ENCODE measurements around the gene EVX1. TPM values are rescaled to one million over a fixed set of nuclear protein-coding genes. Genes with fewer than 3 reads are reported as not detected.
A peak's percentile ranks its signal among the peaks of the same experiment; 100 is the strongest.

The EVX1 gene
- total RNA-seq, 1 experiment from 2014 or later, result not detected

DNA sequence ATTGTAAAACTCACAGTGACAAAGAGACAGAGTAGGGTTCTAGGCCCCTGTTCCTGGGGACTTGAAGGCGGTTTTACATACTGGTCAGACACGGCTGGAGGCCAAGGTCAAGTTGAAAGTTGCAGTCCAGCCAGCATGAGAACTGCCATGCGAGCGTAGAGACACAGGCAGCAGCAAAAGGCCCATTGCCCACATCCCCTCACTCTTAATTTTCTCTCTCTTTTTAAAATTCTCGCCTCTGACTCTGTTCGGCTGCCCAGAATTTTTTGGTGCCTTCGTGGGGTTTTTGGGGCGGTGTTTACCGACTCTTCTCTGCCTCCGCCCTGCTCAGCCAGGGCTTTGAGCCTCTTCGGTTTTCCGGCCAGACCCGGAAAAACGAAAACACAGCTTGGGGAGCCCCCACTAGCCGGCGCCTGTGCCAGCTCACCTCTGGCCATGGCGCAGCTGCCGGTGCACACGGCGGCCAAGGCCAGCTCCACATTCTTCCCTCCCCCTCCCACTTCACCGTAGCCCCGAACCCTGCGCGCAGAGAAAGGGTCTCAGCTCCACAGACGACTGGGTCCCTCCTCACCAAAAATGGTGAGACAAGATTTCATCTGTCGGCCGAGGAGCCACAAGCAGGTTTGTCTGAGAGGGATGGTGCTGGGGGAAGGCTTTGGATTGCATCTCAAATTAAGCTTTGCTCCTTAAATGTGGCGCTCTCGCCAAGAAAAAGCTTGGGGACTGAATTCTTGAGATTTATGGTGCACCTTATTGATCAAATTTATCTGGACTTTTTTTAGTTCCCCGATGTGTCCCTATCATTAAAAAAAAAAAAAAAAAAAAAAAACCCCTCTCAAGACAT lies 40.4 kb upstream of the EVX1 start:
- Histone ChIP-seq H4K8ac (replicated peaks; ENCODE audit: insufficient read length, low read depth, low read length) (no peak overlapping the region), H3K9ac (ENCODE audit: extremely low read depth, insufficient read length, low read length) (no peak overlapping the region), H3K4ac (ENCODE audit: low read depth, low read length) (no peak overlapping the region), H3K27me3 (ENCODE audit: insufficient read depth, low read length) (peaks cover 93% of the 10 kb centered on the region), H2BK15ac (ENCODE audit: low read depth, low read length) (no peak overlapping the region), H2AFZ (ENCODE audit: low read length) (no peak overlapping the region), H3K14ac (ENCODE audit: insufficient read depth, low read length) (no peak overlapping the region), H2BK20ac (ENCODE audit: low read depth, low read length, poor library complexity, severe bottlenecking) (no peak overlapping the region), H3K79me1 (ENCODE audit: insufficient read depth, low read depth, low read length, poor library complexity, severe bottlenecking) (no peaks in the 10 kb centered on the region), H3K56ac (ENCODE audit: insufficient read length, low read depth, low read length) (no peak overlapping the region), H2BK5ac (ENCODE audit: insufficient read length, low read length) (no peak overlapping the region), H3T11ph (ENCODE audit: low read length) (no peak overlapping the region), H3K27ac (ENCODE audit: insufficient read length, low read depth, low read length) (no peak overlapping the region), H3K9me3 (ENCODE audit: control insufficient read depth, low read depth, low read length) (no peaks in the 10 kb centered on the region), H4K20me1 (ENCODE audit: control insufficient read depth, insufficient read depth, insufficient read length) (no peaks in the 10 kb centered on the region), H2BK120ac (ENCODE audit: low read depth, low read length, poor library complexity, severe bottlenecking) (no peak overlapping the region), H4K5ac (ENCODE audit: insufficient read length, low read depth, low read length) (no peak overlapping the region), H2AK5ac (ENCODE audit: insufficient read length, low read length) (no peak overlapping the region), H3K23ac (ENCODE audit: insufficient read length, low read depth, low read length) (no peak overlapping the region), H3K18ac (ENCODE audit: insufficient read length, low read depth, low read length) (no peak overlapping the region), H3K79me2 (ENCODE audit: insufficient read depth, low read length) (no peaks in the 10 kb centered on the region), H2BK12ac (ENCODE audit: insufficient read length, low read depth, low read length) (no peak overlapping the region), H3K23me2 (ENCODE audit: insufficient read length, low read depth, low read length, poor library complexity, severe bottlenecking) (no peaks in the 10 kb centered on the region), H3K4me2 (ENCODE audit: insufficient read depth, insufficient read length, low read length) (no peak overlapping the region), H4K91ac (ENCODE audit: insufficient read length, low read depth, low read length) (no peak overlapping the region), H3K4me1 (ENCODE audit: insufficient read depth, low read length) (no peaks in the 10 kb centered on the region)
- Mint-ChIP-seq H3K4me1 (peaks cover 8 to 23% of the 10 kb centered on the region in 2 experiments; a peak in 3 of 4 replicates), H3K27ac (no peak overlapping the region), H3K9me3 (peaks cover 7 to 11% of the 10 kb centered on the region in 2 experiments; a peak in 4 of 5 replicates), H3K27me3 (ENCODE audit: low read depth) (peaks cover 95% of the 10 kb centered on the region), H3K4me3 (peak overlapping the region in 1 of 2 experiments; percentile 59; a peak in 1 of 5 replicates), H3K36me3 (ENCODE audit: insufficient read depth in 1 of 3, low read depth in 3 of 3) (peaks cover 0 to 2% (median 0%) of the 10 kb centered on the region in 3 experiments; a peak in 2 of 7 replicates)
- DNase-seq, result no peak
- WGBS (ENCODE audit: extremely low coverage, insufficient read length, low lambda C conversion rate), result no CpG with 5 or more reads among the region's 30 CpGs
- TF ChIP-seq, protein P1, sequence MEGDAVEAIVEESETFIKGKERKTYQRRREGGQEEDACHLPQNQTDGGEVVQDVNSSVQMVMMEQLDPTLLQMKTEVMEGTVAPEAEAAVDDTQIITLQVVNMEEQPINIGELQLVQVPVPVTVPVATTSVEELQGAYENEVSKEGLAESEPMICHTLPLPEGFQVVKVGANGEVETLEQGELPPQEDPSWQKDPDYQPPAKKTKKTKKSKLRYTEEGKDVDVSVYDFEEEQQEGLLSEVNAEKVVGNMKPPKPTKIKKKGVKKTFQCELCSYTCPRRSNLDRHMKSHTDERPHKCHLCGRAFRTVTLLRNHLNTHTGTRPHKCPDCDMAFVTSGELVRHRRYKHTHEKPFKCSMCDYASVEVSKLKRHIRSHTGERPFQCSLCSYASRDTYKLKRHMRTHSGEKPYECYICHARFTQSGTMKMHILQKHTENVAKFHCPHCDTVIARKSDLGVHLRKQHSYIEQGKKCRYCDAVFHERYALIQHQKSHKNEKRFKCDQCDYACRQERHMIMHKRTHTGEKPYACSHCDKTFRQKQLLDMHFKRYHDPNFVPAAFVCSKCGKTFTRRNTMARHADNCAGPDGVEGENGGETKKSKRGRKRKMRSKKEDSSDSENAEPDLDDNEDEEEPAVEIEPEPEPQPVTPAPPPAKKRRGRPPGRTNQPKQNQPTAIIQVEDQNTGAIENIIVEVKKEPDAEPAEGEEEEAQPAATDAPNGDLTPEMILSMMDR (conservative IDR thresholded peaks at IDR 0.05), result no peak
